A549 treated with GW870086 at 1 μM for 4 hours (cell line): ENCODE data around the gene GOLGA8N. TPM values are rescaled to one million over a fixed set of nuclear protein-coding genes. Genes with fewer than 3 reads are reported as not detected.

ENCODE experiments used
- total RNA-seq: library from RNA; stranded (reverse); fragments of 200-300 nt; extraction: Qiagen RNA extraction; gene quantifications from 5 replicates; pipeline ENCODE4 v1.2.3, GENCODE V29; 2022; ENCODE audit warnings: low read depth

The GOLGA8N gene
- 1.1 to 1.7 TPM (median 1.4 TPM) in 5 replicates for total RNA-seq

DNA sequence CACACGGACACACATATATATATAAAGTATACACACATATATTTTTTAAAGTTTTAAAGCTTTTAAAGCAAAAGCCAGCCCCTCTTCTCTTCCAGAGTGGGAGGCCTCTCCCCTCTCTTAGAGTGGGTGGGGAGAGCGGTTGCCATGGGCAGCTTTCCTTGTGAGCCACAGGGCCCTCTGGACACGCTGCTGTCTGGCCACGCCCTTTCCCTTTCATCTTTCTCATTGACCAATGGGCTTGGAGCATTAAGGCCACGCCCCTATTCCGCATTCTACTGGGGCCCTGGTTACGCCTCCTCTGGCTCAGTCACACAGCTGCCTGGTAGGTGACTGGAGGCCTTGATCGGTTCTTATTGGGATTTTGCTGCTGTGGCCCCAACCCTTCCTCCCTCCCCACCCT is at the start of gene GOLGA8N:
Gene GOLGA8N, plus strand, starts transcription at position 306 of the 400 bp plus-strand sequence.

GRCh38 chr15:32615051-32615870 is 22.0 kb downstream of the GOLGA8N start, which contains the start of gene ARHGAP11A:
TSS of gene ARHGAP11A (plus strand) at chr15:32615504. CDS start at chr15:32616212, 708 bp downstream.

DNA sequence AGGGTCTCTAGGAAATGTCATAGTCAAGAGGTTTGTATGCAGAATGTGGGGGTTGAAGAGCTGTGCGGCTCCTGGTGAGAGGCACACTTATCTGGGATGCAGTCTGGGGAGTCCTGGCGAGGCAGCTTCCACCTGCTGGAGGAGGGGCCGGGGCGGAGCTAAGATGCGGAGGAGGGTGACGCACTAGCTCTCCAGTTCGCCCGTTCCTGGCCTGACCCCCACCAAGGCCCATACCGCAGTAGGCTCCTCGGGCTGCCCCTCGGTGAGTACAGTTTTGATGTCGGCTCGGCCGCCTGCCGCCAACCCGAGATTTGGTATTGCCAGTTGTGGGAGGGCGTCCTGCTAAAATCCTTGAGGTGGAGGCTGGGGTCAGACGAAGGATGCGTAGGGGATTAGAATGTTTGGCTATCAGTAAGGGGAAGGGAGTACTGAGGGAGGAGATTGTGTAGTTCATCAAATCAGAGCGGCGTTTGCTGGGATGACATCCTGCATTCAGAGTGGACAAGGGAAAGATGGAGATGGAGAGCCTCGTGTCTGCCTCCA is 48.3 kb downstream of the GOLGA8N start, which contains the start of gene SCG5:
Gene SCG5, plus strand, starts transcription at position 194 of the 543 bp plus-strand sequence. CDS start 1,883 bp downstream, outside the sequence.

Other genes with a start within 250 kb of the GOLGA8N start
- gene GOLGA8K, start 190.2 kb upstream of the GOLGA8N start, total RNA-seq: 0.56 to 0.97 TPM (median 0.71 TPM) in 5 replicates
- gene GOLGA8O, start 137.8 kb upstream of the GOLGA8N start, total RNA-seq: 0.14 to 0.37 TPM (median 0.24 TPM) in 5 replicates
- gene ARHGAP11A, start 22.0 kb downstream of the GOLGA8N start, total RNA-seq: 50.8 to 80.9 TPM (median 76.2 TPM) in 5 replicates
- 1.8 to 3.2 TPM (median 2.7 TPM) in 5 replicates for gene SCG5, start 48.3 kb downstream of the GOLGA8N start, total RNA-seq
- gene GREM1, start 124.5 kb downstream of the GOLGA8N start, total RNA-seq: 4.7 to 8.9 TPM (median 6.2 TPM) in 5 replicates